Hippocampal formation (tissue), 2 donors: ENCODE results near the gene BANF1.

Experiments
- DNase-seq, 2 donors: peaks; one replicate each; lab custom pipeline; 2025; lab: John Stamatoyannopoulos, UW

The BANF1 gene

GRCh38 chr11:66039765-66040164, 37.5 kb downstream of the BANF1 start:
- DNase-seq, result no peak

DNA sequence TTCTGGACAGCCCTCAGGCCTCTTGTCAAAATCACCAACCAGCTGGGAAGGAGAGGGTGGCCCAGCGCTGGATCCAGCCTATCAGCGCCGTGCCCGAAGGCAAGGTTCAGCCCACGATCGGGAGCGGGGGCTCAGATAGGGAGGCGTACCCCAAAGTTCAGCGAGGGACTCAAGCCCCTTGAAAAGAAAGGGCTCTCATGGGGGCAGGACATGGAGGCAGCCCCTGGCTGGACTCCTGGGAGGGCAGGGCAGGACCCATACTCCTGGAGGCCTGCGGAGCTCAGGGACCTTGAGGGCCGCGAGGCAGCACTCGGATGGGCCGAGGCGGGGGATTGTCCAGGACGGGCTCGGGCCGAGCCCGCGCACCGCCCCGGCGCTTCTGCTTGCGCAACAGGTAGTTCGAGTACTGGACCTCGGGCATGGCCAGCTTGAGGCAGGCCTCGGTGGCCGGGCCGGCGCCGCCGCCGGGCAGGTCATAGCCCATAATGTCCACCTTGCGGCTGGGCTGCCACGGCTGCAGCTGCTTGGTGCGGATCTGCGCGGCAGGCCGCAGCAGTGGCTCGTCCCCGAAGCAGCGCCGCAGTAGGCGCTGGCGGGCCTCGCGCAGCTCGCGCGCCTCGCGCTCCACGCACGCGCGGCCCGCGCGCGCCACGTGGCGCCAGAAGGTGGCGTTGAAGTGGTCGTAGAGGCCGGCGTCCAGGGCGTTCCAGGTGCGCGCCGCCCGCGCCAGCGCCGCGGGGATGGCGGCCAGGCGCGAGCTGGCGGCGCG, 40.1 kb downstream of the BANF1 start:
- no peak for DNase-seq

DNA sequence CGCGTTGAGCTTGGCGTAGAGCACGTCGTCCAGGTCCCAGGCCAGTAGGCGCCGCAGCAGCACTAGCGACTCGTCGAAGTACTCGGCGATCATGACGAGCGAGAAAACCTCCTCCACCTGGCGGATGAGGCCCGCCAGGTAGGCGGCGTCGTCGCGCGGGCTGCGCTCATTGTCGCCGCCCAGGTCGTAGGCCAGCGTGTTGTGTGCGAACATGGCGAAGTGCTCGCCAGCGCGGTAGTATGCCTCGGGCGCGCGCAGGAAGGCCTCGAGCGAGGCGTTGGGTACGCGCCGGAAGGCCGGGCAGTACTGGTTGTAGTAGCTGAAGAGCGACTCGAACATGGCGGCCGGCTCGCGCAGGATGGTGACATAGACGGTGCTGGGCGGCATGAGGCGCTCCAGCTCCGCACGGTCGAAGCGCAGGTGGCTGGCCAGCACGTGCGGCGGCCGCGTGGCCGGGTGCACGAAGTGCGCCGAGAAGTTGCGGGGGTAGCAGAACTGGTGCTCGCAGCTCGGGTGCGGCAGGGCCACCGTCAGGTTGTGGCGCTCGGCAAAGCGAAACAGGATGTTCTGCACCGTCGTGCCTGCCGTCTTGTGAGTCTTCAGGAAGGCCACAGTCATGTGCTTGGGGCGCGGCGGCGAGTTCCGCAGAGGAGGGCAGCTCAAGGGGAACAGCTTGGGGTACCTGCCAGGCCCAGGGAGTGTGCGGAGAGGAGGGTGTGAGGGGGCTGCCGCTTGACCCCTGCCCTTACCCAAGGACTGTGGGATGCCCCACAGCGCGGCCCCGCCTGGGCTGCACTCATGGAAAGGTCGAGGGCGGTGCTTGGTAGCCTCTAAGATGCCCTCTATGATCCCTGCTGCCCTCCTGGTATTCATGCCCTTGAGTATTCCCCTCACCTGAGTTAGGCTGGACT, 40.9 kb downstream of the BANF1 start:
- no peak for DNase-seq

DNA sequence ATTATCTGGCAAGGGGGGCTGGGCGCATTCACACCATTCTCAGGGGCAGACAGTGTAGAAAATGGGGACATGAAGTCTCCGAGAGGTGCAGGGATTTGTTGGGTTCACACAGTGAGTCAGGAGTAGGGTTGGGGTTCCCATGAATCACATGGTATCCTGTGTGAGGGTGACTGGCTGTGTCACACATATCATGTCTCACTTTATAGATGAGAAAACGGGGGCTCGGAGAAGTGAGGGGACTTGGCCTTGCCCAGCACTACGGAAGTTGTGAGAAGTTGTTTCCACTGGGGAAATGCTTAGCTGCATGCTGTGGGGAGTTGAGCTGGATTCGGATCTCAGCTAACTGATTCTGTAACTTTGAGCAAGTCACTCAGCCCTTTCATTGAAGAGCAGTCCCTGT, 42.5 kb downstream of the BANF1 start:
- DNase-seq, result no peak

DNA sequence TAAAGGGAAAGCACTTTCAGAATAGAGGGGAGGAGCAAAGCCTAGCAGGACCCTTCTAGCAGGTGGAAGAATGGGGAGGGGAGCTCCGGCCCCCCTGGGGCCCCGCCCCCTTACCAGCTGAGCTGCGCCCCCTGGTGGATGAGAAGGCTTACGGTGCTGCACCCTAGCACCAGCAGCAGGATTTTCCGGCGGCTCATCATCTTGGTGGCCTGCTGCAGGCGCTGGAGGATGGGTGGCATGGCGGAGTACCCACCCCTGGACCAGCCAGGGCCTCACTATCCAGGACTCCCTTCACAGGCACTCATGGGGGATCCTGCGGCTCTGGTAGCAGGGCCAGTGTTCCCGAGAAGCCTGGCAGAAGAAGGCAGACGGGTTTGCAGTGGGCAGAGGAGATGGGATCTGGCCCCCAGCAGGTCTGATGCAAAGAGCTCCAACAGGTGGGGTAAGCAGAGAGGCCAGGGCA, 42.9 kb downstream of the BANF1 start:
- peak; percentile 64 to 70 for DNase-seq

DNA sequence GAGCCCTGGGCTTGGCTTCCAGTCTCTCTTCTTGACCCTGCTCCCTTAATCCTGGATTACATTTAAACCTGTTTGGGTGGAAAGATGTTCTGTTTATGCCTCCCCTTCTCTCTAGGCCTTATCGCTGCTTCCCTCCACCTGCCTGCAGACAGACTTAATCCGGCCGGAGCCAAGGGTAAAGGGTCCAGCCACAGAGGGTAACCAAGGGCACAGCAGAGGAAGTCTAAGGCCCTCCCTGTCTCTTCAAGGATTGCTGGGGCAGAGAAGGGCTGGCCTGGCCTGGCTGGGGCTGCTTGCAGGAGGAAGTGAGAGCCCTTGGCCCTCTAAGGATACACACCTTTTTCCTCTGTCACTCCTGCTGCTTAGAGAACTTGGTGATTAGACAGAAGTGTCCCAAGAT, 44.6 kb downstream of the BANF1 start:
- no peak for DNase-seq

- DNase-seq, result no peak
Observed at GRCh38 chr11:66047541-66048365, 45.5 kb downstream of the BANF1 start.

DNA sequence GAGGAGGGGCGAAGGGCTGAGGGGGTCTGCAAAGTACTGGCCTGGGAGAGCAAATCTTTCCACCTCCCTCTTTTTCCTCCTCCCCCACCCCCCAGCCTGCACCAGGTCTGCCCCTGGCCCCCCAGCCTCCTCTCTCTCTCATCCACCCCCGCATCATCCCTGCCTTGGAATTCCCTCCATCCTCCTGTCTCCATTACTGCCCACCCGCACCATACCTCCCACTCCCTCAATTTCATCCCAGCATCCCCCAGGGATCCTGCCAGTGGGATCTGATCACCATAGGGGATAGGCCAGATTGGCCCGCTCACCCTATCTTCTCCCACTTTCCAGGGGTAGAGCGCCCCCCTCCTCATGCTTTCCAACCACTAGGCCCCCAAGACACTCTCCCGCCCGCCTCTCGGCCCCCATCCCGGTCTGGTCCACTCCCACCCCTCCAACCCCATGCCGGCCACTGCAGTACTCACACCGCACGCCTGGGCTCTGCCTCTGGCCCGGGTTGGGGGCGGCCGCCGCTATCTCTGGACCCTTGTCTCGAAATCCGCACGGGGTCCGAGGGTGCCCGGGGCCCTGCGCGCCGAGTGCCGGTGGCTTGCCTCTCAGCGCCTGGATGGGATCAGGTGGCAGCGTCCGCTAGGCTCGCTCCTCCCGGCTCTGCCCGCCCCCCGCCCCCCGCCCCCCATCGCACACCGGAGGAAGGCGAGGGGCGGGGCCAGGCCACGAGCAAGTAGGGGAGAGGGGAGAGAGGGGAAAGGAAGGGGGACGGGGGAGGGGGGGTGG, 46.4 kb downstream of the BANF1 start, which contains the start of gene GAL3ST3:
GAL3ST3 (minus strand) TSS at position 615 of the 777 bp plus-strand sequence. CDS start 3,746 bp downstream, outside the sequence.
- no peak for DNase-seq

DNA sequence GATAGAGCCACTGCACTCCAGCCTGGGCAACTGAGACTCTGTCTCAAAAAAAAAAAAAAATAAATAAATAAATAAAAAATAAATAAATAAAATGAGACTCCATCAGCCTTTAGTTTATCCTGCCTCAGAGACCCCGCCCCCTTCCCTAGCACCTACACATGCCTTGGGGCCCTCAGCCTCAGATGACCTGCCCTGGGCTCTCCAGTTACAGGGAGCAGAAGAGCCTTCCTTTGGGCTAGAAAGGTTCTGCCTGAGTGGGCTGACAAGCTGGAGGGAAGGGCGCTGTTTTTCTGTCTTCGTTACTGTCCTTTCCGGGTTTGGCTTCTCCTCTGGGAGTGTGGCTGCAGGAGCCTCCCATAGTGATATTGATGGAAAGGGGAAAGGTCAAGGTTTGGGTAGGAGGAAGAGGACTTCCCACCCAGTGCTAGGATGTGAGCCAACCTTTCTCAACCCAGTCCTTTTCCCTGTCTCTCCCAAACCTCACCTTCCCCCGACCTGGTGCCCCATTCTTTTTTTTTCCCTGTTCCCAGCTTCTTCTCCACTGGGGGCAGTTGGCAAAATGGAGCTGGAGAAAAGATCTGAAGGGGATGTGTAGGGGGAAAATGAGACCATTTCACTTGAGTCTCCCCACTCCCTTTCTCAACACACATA, 48.4 kb downstream of the BANF1 start:
- DNase-seq, result no peak

DNA sequence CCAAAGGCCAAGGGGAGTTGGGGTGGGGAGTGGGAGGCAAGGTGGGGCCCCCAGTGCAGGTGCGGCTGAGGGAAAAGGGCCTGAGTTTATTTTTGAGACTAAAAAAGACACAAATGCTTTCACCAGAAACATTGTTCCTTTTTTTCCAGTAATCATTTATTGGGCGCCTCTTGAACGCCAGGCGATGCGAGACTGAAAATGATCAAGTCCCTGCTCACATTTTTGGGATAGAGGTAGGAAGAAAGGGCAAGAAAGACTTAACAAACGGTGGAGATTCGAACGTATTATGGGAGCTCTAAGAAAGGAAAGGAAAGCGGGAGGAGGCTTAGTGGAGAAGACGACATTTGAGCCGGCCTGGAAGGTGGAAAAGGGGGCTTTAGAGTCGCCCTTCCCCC, 49.1 kb downstream of the BANF1 start:
- no peak for DNase-seq

DNA sequence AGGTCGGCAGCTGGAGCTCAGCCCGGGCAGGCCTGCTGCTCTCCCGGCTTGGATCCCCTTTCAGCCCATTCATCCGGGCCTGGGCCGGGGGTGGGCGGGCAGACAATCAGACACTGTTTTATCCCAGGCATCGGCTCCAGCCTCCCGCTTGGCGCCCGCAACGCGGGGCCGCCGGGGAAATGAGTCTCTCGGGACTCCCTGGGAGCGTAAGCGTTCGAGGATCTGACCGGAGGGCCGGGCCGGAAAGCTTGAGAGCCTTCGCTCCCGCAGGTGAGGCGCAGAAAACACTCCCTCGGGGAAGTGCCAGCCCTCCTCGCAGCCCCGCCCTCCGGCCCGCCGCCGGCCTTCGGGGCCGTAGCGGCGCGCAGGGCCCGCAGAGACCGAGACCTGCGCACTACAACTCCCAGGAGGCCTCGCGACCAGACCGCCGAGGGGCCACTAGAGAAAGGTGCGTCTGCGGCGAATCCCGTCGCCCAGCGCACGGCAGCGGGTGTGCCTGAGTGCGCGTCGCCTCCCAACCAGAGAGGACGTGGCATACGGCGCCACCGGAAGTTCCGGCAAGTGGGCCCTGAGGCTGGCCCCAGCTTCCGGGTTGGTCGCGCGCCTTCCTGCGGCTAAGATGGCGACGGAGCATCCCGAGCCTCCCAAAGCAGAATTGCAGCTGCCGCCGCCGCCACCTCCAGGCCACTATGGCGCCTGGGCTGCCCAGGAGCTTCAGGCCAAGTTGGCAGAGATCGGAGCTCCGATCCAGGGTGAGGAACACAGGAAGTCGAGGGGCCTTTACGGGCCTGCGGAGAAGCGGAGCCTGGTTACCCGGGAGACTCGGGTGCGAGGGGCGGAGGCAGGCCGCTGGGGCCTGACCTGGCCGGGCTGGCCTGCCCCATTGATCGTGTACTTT, 49.7 kb downstream of the BANF1 start, which contains the start of gene SF3B2:
SF3B2 (plus strand) TSS at position 599 of the 898 bp plus-strand sequence; CDS start at position 620, 21 bp downstream.
- DNase-seq, result peak; percentile 97 to 98

DNA sequence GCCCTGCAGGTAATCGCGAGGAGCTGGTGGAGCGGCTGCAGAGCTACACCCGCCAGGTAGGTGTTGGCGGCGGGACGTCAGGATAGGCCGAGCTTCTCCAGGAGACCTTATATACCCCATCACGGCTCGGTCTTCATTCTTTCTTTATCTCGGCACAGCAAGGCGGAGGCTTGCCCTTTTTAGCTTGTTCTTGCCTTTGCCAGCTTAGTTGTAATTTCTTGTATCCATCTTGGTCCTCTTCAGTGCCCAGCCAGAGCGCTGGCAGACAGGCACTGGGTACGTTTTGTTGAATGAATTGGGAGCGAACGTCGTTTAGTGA, 50.3 kb downstream of the BANF1 start:
- DNase-seq, result no peak
